ENCODE measurements around the gene MRPS33.
"Not testable (repeated sequence)": the region's sequence is repeated elsewhere in the genome, so short reads cannot be mapped to it uniquely, and the experiment has no call there.

The MRPS33 gene

DNA sequence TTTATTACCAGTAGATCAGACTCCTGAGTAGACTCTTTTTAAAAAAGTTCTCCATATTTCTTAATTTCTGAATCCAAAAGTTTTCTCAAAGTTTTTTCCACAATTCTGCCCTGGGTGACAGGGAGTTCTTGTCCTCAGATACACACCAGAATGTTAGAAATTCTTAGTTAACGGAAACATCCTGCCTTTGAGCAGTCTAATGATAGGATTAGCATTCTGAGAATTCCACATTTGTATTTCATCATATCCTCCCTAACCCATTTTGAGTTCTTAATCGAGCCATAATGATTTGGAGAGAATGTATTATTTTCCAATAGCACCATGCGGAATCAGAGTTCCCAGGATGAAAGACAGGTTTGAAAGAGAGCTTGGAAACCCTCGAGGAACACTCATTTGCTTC is 28.9 kb upstream of the MRPS33 start:
- no peaks in the 10 kb centered on the region; the same call in none of the 2 replicates for H3K27me3 ChIP-seq (ENCODE audit: control insufficient read depth, low read length)
- no peaks in the 10 kb centered on the region for H3K36me3 ChIP-seq (ENCODE audit: control insufficient read depth, low read length)
- no peaks in the 10 kb centered on the region for H3K9me3 ChIP-seq (ENCODE audit: control insufficient read depth, insufficient read depth, low read length)
- no peak overlapping the region for H3K27ac ChIP-seq (ENCODE audit: low read depth, low read length)
- no peaks in the 10 kb centered on the region for H3F3A ChIP-seq (ENCODE audit: control insufficient read depth, insufficient read depth)
- TF ChIP-seq, protein P1, sequence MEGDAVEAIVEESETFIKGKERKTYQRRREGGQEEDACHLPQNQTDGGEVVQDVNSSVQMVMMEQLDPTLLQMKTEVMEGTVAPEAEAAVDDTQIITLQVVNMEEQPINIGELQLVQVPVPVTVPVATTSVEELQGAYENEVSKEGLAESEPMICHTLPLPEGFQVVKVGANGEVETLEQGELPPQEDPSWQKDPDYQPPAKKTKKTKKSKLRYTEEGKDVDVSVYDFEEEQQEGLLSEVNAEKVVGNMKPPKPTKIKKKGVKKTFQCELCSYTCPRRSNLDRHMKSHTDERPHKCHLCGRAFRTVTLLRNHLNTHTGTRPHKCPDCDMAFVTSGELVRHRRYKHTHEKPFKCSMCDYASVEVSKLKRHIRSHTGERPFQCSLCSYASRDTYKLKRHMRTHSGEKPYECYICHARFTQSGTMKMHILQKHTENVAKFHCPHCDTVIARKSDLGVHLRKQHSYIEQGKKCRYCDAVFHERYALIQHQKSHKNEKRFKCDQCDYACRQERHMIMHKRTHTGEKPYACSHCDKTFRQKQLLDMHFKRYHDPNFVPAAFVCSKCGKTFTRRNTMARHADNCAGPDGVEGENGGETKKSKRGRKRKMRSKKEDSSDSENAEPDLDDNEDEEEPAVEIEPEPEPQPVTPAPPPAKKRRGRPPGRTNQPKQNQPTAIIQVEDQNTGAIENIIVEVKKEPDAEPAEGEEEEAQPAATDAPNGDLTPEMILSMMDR (IDR thresholded peaks at IDR 0.05; ENCODE audit: low read depth, low read length, poor library complexity, severe bottlenecking): no peak
- TF ChIP-seq EZH2phosphoT487 (IDR thresholded peaks at IDR 0.05; ENCODE audit: borderline replicate concordance, low read length): no peak
- H3K79me2 ChIP-seq (ENCODE audit: control insufficient read depth, low read length): no peaks in the 10 kb centered on the region
- H3K4me1 ChIP-seq (ENCODE audit: control insufficient read depth, low read length): no peaks in the 10 kb centered on the region
- no peaks in the 10 kb centered on the region for H3K9me2 ChIP-seq (replicated peaks; ENCODE audit: control insufficient read depth, low read length)
- H3K4me3 ChIP-seq (ENCODE audit: low read length): no peak overlapping the region
- no peak overlapping the region for H3K4me2 ChIP-seq (ENCODE audit: low read length)
- H4K20me1 ChIP-seq (ENCODE audit: control insufficient read depth, insufficient read depth, low read depth, low read length): no peaks in the 10 kb centered on the region

DNA sequence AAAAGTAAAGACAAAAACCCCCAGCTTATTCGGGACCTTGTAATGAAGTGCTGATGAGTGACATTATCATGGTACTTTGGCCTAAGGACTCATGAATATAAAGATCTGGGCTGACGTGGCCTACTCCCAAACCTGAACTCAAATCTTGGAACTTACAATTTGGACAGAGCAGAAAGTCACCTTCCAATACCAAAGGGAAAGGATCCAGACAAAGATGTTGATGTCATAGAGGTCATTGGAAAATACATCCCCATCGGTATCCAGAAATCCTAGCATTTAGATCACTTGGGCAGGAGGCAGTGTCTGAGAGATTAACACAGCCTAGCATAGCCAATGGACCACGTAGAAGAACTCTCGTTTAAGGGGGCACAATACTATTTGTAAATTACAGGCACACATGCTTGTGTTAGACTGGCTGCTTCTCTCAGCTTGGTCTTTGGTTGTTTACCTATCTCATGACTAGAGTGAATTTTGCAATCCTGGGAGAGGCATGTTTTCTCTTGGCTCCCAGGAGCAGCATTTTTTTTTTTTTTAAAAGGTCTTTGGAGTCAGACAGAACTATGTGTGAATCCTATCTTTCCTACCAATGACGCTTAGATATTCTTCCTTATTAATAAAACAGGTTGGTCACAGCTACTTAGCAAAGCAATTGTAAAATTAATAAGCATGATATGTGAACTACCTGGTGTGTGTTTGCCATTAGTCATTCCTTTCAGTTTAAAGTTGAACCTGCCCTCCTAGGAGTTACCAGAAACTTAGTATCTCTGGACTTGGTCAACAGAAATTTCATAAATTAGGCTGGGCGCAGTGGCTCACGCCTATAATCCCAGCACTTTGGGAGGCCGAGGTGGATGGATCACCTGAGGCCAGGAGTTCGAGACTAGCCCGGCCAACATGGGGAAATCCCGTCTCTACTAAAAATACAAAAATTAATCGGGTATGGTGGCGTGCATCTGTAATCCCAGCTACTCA is 27.8 kb upstream of the MRPS33 start:
- no peak overlapping the region for H3K4me3 ChIP-seq (ENCODE audit: low read length)
- H3K9me3 ChIP-seq (ENCODE audit: control insufficient read depth, insufficient read depth, low read length): no peaks in the 10 kb centered on the region
- H3K27me3 ChIP-seq (ENCODE audit: control insufficient read depth, low read length): no peaks in the 10 kb centered on the region; the same call in none of the 2 replicates
- no peaks in the 10 kb centered on the region for H4K20me1 ChIP-seq (ENCODE audit: control insufficient read depth, insufficient read depth, low read depth, low read length)
- no peaks in the 10 kb centered on the region for H3F3A ChIP-seq (ENCODE audit: control insufficient read depth, insufficient read depth)
- no peaks in the 10 kb centered on the region for H3K9me2 ChIP-seq (replicated peaks; ENCODE audit: control insufficient read depth, low read length)
- H3K27ac ChIP-seq (ENCODE audit: low read depth, low read length): no peak overlapping the region
- no peaks in the 10 kb centered on the region for H3K4me1 ChIP-seq (ENCODE audit: control insufficient read depth, low read length)
- no peak overlapping the region for H3K4me2 ChIP-seq (ENCODE audit: low read length)
- no peaks in the 10 kb centered on the region for H3K79me2 ChIP-seq (ENCODE audit: control insufficient read depth, low read length)
- TF ChIP-seq EZH2phosphoT487 (IDR thresholded peaks at IDR 0.05; ENCODE audit: borderline replicate concordance, low read length): no peak
- TF ChIP-seq, protein P1 (IDR thresholded peaks at IDR 0.05; ENCODE audit: low read depth, low read length, poor library complexity, severe bottlenecking): no peak
- H3K36me3 ChIP-seq (ENCODE audit: control insufficient read depth, low read length): no peaks in the 10 kb centered on the region

DNA sequence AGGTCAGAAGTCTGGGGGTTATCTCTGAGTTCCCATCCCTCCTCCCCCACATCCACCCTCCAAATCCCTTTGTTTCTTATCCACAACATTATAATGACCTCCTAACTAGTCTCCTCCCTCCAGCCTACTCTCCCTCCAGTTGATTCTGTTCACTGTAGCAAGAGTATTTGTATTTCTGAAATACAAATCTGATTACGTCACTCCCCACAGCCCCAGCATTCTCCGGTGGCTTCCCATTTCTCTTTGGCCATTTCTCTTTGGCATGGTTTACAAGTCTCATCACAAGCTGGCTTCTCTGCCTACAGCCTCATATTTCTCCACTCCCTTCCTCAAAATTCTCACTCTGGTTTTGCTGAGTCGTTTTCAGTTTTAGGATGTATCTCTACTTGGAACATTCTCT is 24.6 kb upstream of the MRPS33 start:
- no peaks in the 10 kb centered on the region for H3K9me3 ChIP-seq (ENCODE audit: control insufficient read depth, insufficient read depth, low read length)
- no peak overlapping the region for H3K4me2 ChIP-seq (ENCODE audit: low read length)
- H3K27ac ChIP-seq (ENCODE audit: low read depth, low read length): no peak overlapping the region
- no peaks in the 10 kb centered on the region for H3F3A ChIP-seq (ENCODE audit: control insufficient read depth, insufficient read depth)
- TF ChIP-seq, protein P1 (IDR thresholded peaks at IDR 0.05; ENCODE audit: low read depth, low read length, poor library complexity, severe bottlenecking): no peak
- TF ChIP-seq EZH2phosphoT487 (IDR thresholded peaks at IDR 0.05; ENCODE audit: borderline replicate concordance, low read length): no peak
- H3K36me3 ChIP-seq (ENCODE audit: control insufficient read depth, low read length): no peaks in the 10 kb centered on the region
- no peaks in the 10 kb centered on the region for H3K79me2 ChIP-seq (ENCODE audit: control insufficient read depth, low read length)
- no peaks in the 10 kb centered on the region for H3K4me1 ChIP-seq (ENCODE audit: control insufficient read depth, low read length)
- H3K9me2 ChIP-seq (replicated peaks; ENCODE audit: control insufficient read depth, low read length): no peaks in the 10 kb centered on the region
- H3K4me3 ChIP-seq (ENCODE audit: low read length): no peak overlapping the region
- H4K20me1 ChIP-seq (ENCODE audit: control insufficient read depth, insufficient read depth, low read depth, low read length): no peaks in the 10 kb centered on the region
- H3K27me3 ChIP-seq (ENCODE audit: control insufficient read depth, low read length): no peaks in the 10 kb centered on the region; the same call in none of the 2 replicates

- not testable (repeated sequence) for H3K79me2 ChIP-seq (ENCODE audit: control insufficient read depth, low read length); H3K27ac ChIP-seq (ENCODE audit: low read depth, low read length); H3F3A ChIP-seq (ENCODE audit: control insufficient read depth, insufficient read depth); H3K4me3 ChIP-seq (ENCODE audit: low read length); H3K4me2 ChIP-seq (ENCODE audit: low read length); H3K9me3 ChIP-seq (ENCODE audit: control insufficient read depth, insufficient read depth, low read length); H3K27me3 ChIP-seq (ENCODE audit: control insufficient read depth, low read length); H3K4me1 ChIP-seq (ENCODE audit: control insufficient read depth, low read length); H4K20me1 ChIP-seq (ENCODE audit: control insufficient read depth, insufficient read depth, low read depth, low read length); H3K36me3 ChIP-seq (ENCODE audit: control insufficient read depth, low read length); H3K9me2 ChIP-seq (replicated peaks; ENCODE audit: control insufficient read depth, low read length)
Measured at GRCh38 chr7:141038100-141038499, 23.3 kb upstream of the MRPS33 start.

DNA sequence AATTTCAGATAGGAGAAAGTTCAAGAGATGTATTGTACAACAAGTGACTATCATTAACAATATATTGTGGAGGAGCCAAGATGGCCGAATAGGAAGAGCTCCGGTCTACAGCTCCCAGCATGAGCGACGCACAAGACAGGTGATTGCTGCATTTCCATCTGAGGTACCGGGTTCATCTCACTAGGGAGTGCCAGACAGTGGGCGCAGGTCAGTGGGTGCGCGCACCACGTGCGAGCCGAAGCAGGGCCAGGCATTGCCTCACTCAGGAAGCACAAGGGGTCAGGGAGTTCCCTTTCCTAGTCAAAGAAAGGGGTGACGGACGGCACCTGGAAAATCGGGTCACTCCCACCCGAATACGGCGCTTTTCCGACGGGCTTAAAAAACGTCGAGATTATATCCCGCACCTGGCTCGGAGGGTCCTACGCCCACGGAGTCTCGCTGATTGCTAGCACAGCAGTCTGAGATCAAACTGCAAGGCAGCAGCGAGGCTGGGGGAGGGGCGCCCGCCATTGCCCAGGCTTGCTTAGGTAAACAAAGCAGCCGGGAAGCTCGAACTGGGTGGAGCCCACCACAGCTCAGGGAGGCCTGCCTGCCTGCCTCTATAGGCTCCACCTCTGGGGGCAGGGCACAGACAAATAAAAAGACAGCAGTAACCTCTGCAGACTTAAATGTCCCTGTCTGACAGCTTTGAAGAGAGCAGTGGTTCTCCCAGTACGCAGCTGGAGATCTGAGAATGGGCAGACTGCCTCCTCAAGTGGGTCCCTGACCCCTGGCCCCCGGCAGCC is 18.0 kb upstream of the MRPS33 start:
- not testable (repeated sequence) for H3F3A ChIP-seq (ENCODE audit: control insufficient read depth, insufficient read depth); H3K4me1 ChIP-seq (ENCODE audit: control insufficient read depth, low read length); H3K36me3 ChIP-seq (ENCODE audit: control insufficient read depth, low read length); H3K27me3 ChIP-seq (ENCODE audit: control insufficient read depth, low read length); H3K4me2 ChIP-seq (ENCODE audit: low read length); H4K20me1 ChIP-seq (ENCODE audit: control insufficient read depth, insufficient read depth, low read depth, low read length); H3K4me3 ChIP-seq (ENCODE audit: low read length); H3K79me2 ChIP-seq (ENCODE audit: control insufficient read depth, low read length); H3K27ac ChIP-seq (ENCODE audit: low read depth, low read length); H3K9me2 ChIP-seq (replicated peaks; ENCODE audit: control insufficient read depth, low read length)
- peaks cover 12% of the 10 kb centered on the region; the same call in 1 of the 2 replicates for H3K9me3 ChIP-seq (ENCODE audit: control insufficient read depth, insufficient read depth, low read length)
